Left ventricle myocardium inferior (tissue), 1 donor: ENCODE measurements around the gene TIAM1. TPM values are rescaled to one million over a fixed set of nuclear protein-coding genes. Genes with fewer than 3 reads are reported as not detected.

Experiments
- DNase-seq: peaks from one replicate; pipeline ENCODE4 v3.0.0-alpha.2; 2020
- H3K27ac ChIP-seq: fragments of 200-600 bp; replicated peaks from 2 replicates; pipeline ENCODE4 v1.8.0; 2021
- H3K27me3 ChIP-seq: fragments of 200-600 bp; 2 replicates; pipeline ENCODE4 v1.8.0; 2021; ENCODE audit warnings: low read depth
- H3K36me3 ChIP-seq: fragments of 200-600 bp; 2 replicates; pipeline ENCODE4 v1.8.0; 2021
- H3K4me1 ChIP-seq: fragments of 200-600 bp; 2 replicates; pipeline ENCODE4 v1.8.0; 2021
- H3K4me3 ChIP-seq: fragments of 200-600 bp; 2 replicates; pipeline ENCODE4 v1.8.0; 2021; ENCODE audit warnings: mild to moderate bottlenecking, moderate library complexity
- H3K9me3 ChIP-seq: fragments of 200-600 bp; replicated peaks from 2 replicates; pipeline ENCODE4 v1.8.0; 2021
- intact Hi-C: fragments of 100-400 bp; cut with micrococcal nuclease; formaldehyde crosslinking; loops from one replicate; pipeline ENCODE4 v1.11.0; 2022
- total RNA-seq: library from RNA; stranded (reverse); fragmentation: NEBNext Ultra II Directional; extraction: Animal tissue kit (Norgen Biotek cat#: 25700); gene quantifications from one replicate; pipeline ENCODE4 v1.2.1, GENCODE V29; 2021
- TF ChIP-seq, protein P1 (sequence below): fragments of 200-600 bp; IDR thresholded peaks from 2 replicates; pipeline ENCODE4 v1.8.0; 2021; ENCODE audit warnings: antibody characterized with exemption, mild to moderate bottlenecking, borderline replicate concordance
- donor health status: DM: no; HTN: yes; CAD: no; lungs with severe emphysema.

TIAM1 gene
- total RNA-seq, 1 donor from 2014 or later = 1.8 TPM

DNA sequence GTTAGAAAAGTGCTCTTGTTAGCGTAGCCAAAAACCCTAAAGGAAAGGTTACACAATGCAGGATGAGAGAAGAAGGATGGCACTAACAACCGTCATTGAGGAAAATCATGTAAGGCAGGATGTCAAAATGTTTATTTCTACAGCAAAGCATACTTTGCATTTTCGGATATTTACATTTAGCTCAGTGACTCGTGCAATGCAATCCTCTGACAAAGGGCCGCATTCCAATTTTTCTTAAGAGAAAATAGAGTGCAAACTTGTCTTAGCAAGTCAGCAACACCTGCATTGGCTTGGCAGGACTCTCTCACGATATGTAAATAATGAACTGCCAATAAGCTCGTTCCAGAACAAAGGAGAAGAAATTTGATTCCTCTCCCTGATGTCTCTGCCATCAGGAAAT, 33.3 kb downstream of the TIAM1 start:
- H3K27ac ChIP-seq = no peak overlapping the region
- DNase-seq = no peak
- intact Hi-C loops = no loop called here
- no peaks in the 10 kb centered on the region for H3K9me3 ChIP-seq
- TF ChIP-seq, protein P1, sequence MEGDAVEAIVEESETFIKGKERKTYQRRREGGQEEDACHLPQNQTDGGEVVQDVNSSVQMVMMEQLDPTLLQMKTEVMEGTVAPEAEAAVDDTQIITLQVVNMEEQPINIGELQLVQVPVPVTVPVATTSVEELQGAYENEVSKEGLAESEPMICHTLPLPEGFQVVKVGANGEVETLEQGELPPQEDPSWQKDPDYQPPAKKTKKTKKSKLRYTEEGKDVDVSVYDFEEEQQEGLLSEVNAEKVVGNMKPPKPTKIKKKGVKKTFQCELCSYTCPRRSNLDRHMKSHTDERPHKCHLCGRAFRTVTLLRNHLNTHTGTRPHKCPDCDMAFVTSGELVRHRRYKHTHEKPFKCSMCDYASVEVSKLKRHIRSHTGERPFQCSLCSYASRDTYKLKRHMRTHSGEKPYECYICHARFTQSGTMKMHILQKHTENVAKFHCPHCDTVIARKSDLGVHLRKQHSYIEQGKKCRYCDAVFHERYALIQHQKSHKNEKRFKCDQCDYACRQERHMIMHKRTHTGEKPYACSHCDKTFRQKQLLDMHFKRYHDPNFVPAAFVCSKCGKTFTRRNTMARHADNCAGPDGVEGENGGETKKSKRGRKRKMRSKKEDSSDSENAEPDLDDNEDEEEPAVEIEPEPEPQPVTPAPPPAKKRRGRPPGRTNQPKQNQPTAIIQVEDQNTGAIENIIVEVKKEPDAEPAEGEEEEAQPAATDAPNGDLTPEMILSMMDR = no peak
- no peak overlapping the region for H3K4me3 ChIP-seq
- no peaks in the 10 kb centered on the region for H3K4me1 ChIP-seq
- H3K27me3 ChIP-seq = no peaks in the 10 kb centered on the region
- no peaks in the 10 kb centered on the region for H3K36me3 ChIP-seq

DNA sequence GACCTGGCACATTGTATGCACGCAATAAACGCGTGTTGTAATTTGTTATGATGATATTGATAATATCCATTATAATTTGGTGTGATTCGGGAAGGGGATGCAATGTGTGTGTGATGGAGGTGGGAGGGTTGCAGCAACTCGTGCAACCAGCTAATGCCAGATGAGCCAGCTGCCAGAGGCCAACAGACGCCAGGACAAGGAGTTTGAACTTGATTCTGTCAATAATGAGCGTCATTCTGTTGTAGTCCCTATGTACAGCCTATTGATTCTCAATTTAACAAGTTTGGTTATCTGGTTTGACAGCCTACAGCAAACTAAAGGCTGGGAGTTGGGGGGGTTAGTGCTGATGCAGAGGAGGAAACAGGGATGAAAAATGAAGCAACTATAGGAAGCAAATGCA, 35.5 kb downstream of the TIAM1 start:
- intact Hi-C loops = no loop called here
- Histone ChIP-seq H3K27ac (no peak overlapping the region), H3K9me3 (no peaks in the 10 kb centered on the region), H3K4me1 (no peaks in the 10 kb centered on the region), H3K4me3 (no peak overlapping the region), H3K36me3 (no peaks in the 10 kb centered on the region), H3K27me3 (no peaks in the 10 kb centered on the region)
- TF ChIP-seq, protein P1 = no peak
- no peak for DNase-seq

- Histone ChIP-seq H3K36me3 (no peaks in the 10 kb centered on the region), H3K27me3 (no peaks in the 10 kb centered on the region), H3K9me3 (no peaks in the 10 kb centered on the region), H3K4me1 (no peaks in the 10 kb centered on the region), H3K27ac (no peak overlapping the region), H3K4me3 (no peak overlapping the region)
- TF ChIP-seq, protein P1 = no peak
- intact Hi-C loops = no loop called here
- DNase-seq = no peak
Observed at GRCh38 chr21:31305888-31306287, 38.2 kb downstream of the TIAM1 start.

GRCh38 chr21:31299291-31300147, 44.5 kb downstream of the TIAM1 start:
- H3K36me3 ChIP-seq = no peaks in the 10 kb centered on the region
- H3K27me3 ChIP-seq = no peaks in the 10 kb centered on the region
- no peak overlapping the region for H3K27ac ChIP-seq
- DNase-seq = no peak
- intact Hi-C loops = no loop called here
- no peaks in the 10 kb centered on the region for H3K4me1 ChIP-seq
- H3K9me3 ChIP-seq = no peaks in the 10 kb centered on the region
- no peak overlapping the region for H3K4me3 ChIP-seq
- TF ChIP-seq, protein P1 = no peak

- DNase-seq = no peak
- H3K4me3 ChIP-seq = no peak overlapping the region
- TF ChIP-seq, protein P1 = no peak
- H3K4me1 ChIP-seq = no peaks in the 10 kb centered on the region
- H3K27ac ChIP-seq = no peak overlapping the region
- no peaks in the 10 kb centered on the region for H3K36me3 ChIP-seq
- intact Hi-C loops = no loop called here
- no peaks in the 10 kb centered on the region for H3K9me3 ChIP-seq
- no peaks in the 10 kb centered on the region for H3K27me3 ChIP-seq
Observed at GRCh38 chr21:31298618-31299269, 45.3 kb downstream of the TIAM1 start.
